Large intestine (tissue), 3 donors: Measurements from ENCODE around the gene FBXO39. TPM values are rescaled to one million over a fixed set of nuclear protein-coding genes. Genes with fewer than 3 reads are reported as not detected.
"Not testable (repeated sequence)": the region's sequence is repeated elsewhere in the genome, so short reads cannot be mapped to it uniquely, and the experiment has no call there.

Experiments used
- DNase-seq, 2 donors: peaks; one replicate each; pipeline versions ENCODE4 v3.0.0 to v3.0.0-alpha.2; 2013
- H3K27ac ChIP-seq: one replicate; pipeline ENCODE4 v1.5.1; 2013; ENCODE audit warnings: low read length
- H3K27me3 ChIP-seq: 2 replicates; pipeline ENCODE4 v1.6.1; 2013; ENCODE audit warnings: low read length; ENCODE audit not compliant: control insufficient read depth, insufficient read depth
- H3K36me3 ChIP-seq: 2 replicates; pipeline ENCODE4 v1.6.1; 2013; ENCODE audit warnings: low read length; ENCODE audit not compliant: control insufficient read depth, insufficient read depth
- H3K4me1 ChIP-seq: one replicate; pipeline ENCODE4 v1.6.1; 2013; ENCODE audit warnings: low read length; ENCODE audit not compliant: control insufficient read depth, insufficient read depth
- H3K4me3 ChIP-seq: one replicate; pipeline ENCODE4 v1.5.1; 2013; ENCODE audit warnings: low read length
- H3K9me3 ChIP-seq: one replicate; pipeline ENCODE4 v1.6.1; 2013; ENCODE audit warnings: mild to moderate bottlenecking, low read depth, low read length, moderate library complexity; ENCODE audit not compliant: control insufficient read depth
- WGBS: methylation state at CpG from one replicate; pipeline ENCODE4 v1.1.5; 2013; ENCODE audit warnings: low lambda C conversion rate; ENCODE audit not compliant: insufficient coverage; 5-methylcytosine and 5-hydroxymethylcytosine counted together
- polyA plus RNA-seq: library from polyadenylated mRNA; unstranded; fragments of 120-200 nt; gene quantifications from one replicate; pipeline ENCODE4 v1.2.1, GENCODE V29; 2013

FBXO39 gene
- polyA plus RNA-seq, 1 donor, result 1.8 TPM

GRCh38 chr17:6812295-6812694 is 36.3 kb downstream of the FBXO39 start:
- Histone ChIP-seq H3K9me3 (peaks cover 3% of the 10 kb centered on the region), H3K4me1 (no peaks in the 10 kb centered on the region), H3K4me3 (no peak overlapping the region), H3K27ac (no peak overlapping the region), H3K36me3 (no peaks in the 10 kb centered on the region), H3K27me3 (no peaks in the 10 kb centered on the region)
- no CpG with 5 or more reads among the region's 9 CpGs for WGBS
- no peak for DNase-seq

GRCh38 chr17:6815775-6816174 is 39.8 kb downstream of the FBXO39 start:
- DNase-seq, result no peak
- H3K36me3 ChIP-seq, result no peaks in the 10 kb centered on the region
- no peaks in the 10 kb centered on the region for H3K27me3 ChIP-seq
- no CpG with 5 or more reads among the region's 10 CpGs for WGBS
- peaks cover 3% of the 10 kb centered on the region for H3K9me3 ChIP-seq
- H3K4me1 ChIP-seq, result no peaks in the 10 kb centered on the region
- H3K4me3 ChIP-seq, result no peak overlapping the region
- no peak overlapping the region for H3K27ac ChIP-seq

- not testable (repeated sequence) for H3K27ac ChIP-seq, H3K4me1 ChIP-seq, H3K36me3 ChIP-seq, H3K4me3 ChIP-seq, H3K27me3 ChIP-seq, H3K9me3 ChIP-seq, DNase-seq
- WGBS, result no CpG with 5 or more reads among the region's 3 CpGs
Measured at GRCh38 chr17:6816368-6816767, 40.4 kb downstream of the FBXO39 start.

GRCh38 chr17:6818938-6819337 is 42.9 kb downstream of the FBXO39 start:
- no peaks in the 10 kb centered on the region for H3K27me3 ChIP-seq
- DNase-seq, result no peak
- no peak overlapping the region for H3K27ac ChIP-seq
- no peaks in the 10 kb centered on the region for H3K36me3 ChIP-seq
- peaks cover under 1% of the 10 kb centered on the region for H3K9me3 ChIP-seq
- no peak overlapping the region for H3K4me3 ChIP-seq
- H3K4me1 ChIP-seq, result no peaks in the 10 kb centered on the region
- WGBS, result no CpG with 5 or more reads among the region's 3 CpGs

GRCh38 chr17:6823011-6823442 is 47.0 kb downstream of the FBXO39 start:
- no peaks in the 10 kb centered on the region for H3K4me1 ChIP-seq
- no peaks in the 10 kb centered on the region for H3K36me3 ChIP-seq
- H3K9me3 ChIP-seq, result no peaks in the 10 kb centered on the region
- H3K4me3 ChIP-seq, result no peak overlapping the region
- H3K27ac ChIP-seq, result no peak overlapping the region
- no peaks in the 10 kb centered on the region for H3K27me3 ChIP-seq
- peak in 1 of 2 donors; percentile 30 for DNase-seq

- WGBS, result 68% methylated on average over 3 of the region's 7 CpGs
- peaks cover 23% of the 10 kb centered on the region for H3K27me3 ChIP-seq
- H3K36me3 ChIP-seq, result no peaks in the 10 kb centered on the region
- no peak overlapping the region for H3K4me3 ChIP-seq
- no peak overlapping the region for H3K27ac ChIP-seq
- no peaks in the 10 kb centered on the region for H3K9me3 ChIP-seq
- H3K4me1 ChIP-seq, result no peaks in the 10 kb centered on the region
- no peak for DNase-seq
Measured at GRCh38 chr17:6830383-6830986, 54.5 kb downstream of the FBXO39 start.

GRCh38 chr17:6831661-6832263 is 55.7 kb downstream of the FBXO39 start, which contains the start of gene TEKT1:
TSS of gene TEKT1 (minus strand) at chr17:6831729. CDS start at chr17:6830376, 1,353 bp downstream.
- H3K4me3 ChIP-seq, result peak within 1 kb of the TSS; percentile 2

More at GRCh38 chr17:6831661-6832263, 55.7 kb downstream of the FBXO39 start, which contains the start of gene TEKT1:
- DNase-seq, result peak; percentile 84 to 88
- H3K4me1 ChIP-seq, result no peaks in the 10 kb centered on the region
- H3K9me3 ChIP-seq, result no peaks in the 10 kb centered on the region
- peaks cover 28% of the 10 kb centered on the region for H3K27me3 ChIP-seq
- no peak within 1 kb of the TSS for H3K27ac ChIP-seq
- H3K36me3 ChIP-seq, result no peaks in the 10 kb centered on the region
- WGBS, result no CpG with 5 or more reads among the region's 35 CpGs

Other genes with a start within 250 kb of the FBXO39 start
- 1.4 TPM for gene PITPNM3, start 219.7 kb upstream of the FBXO39 start, polyA plus RNA-seq
- 15.9 TPM for gene KIAA0753, start 135.5 kb upstream of the FBXO39 start, polyA plus RNA-seq
- 136 TPM for gene TXNDC17, start 135.2 kb upstream of the FBXO39 start, polyA plus RNA-seq
- gene MED31, start 124.6 kb upstream of the FBXO39 start, polyA plus RNA-seq, result 16.5 TPM
- 8.1 TPM for gene C17orf100, start 124.5 kb upstream of the FBXO39 start, polyA plus RNA-seq
- 1.9 TPM for gene SLC13A5, start 62.8 kb upstream of the FBXO39 start, polyA plus RNA-seq
- gene XAF1, start 20.2 kb upstream of the FBXO39 start, polyA plus RNA-seq, result 70.4 TPM
- 0.25 TPM for gene TEKT1, start 55.5 kb downstream of the FBXO39 start, polyA plus RNA-seq
- gene ALOX12, start 219.8 kb downstream of the FBXO39 start, polyA plus RNA-seq, result 1.2 TPM
- gene RNASEK, start 236.4 kb downstream of the FBXO39 start, polyA plus RNA-seq, result 244 TPM
- 7.2 TPM for gene BCL6B, start 246.8 kb downstream of the FBXO39 start, polyA plus RNA-seq